Measurements from ENCODE around the gene RASL10B.

RASL10B gene

DNA sequence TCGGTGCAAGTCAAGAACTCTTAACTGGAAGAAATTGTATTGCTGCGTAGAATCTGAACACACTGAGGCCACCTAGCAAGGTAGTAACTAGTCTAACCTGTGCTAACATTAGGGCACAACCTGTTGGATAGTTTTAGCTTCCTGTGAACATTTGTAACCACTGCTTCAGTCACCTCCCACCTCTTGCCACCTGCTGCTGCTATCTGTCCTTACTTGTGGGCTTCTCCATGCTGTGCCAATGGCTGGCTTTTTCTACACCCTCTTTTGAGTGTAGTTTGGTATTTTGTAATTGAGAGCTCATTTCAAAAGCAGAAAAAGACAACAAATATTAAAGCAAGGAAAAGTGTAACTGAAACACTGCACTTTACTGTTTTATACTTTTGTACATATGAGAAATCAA is 7.7 kb upstream of the RASL10B start:
- H3K36me3 ChIP-seq (ENCODE audit: control insufficient read depth, low read depth, low read length), result peaks cover 22% of the 10 kb centered on the region

DNA sequence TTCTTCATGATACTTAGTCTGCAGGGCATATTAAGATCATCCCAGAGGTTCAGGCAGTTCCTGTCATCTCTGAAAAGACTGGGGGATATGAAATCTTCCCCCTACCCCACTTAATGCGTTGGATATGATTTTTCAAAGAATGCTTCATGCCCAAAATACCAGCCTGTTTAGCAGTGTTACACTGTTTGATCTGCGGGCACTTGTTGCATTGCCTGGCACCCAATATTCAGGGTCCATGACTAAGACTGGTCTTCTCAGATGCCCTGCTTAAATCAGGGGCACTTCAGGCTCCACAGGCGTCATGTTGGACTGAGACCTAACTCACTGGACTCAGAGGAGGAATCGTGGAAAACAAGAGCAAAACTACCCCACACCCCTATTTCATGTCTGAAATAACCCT is 6.4 kb upstream of the RASL10B start:
- Histone ChIP-seq H3K27me3 (ENCODE audit: control insufficient read depth, insufficient read depth, low read length) (no peaks in the 10 kb centered on the region), H3K9me3 (ENCODE audit: control insufficient read depth, low read depth, low read length) (no peaks in the 10 kb centered on the region), H3K4me1 (ENCODE audit: control insufficient read depth, low read depth, low read length) (peaks cover 7% of the 10 kb centered on the region), H3K36me3 (ENCODE audit: control insufficient read depth, low read depth, low read length) (peaks cover 22% of the 10 kb centered on the region), H3K27ac (ENCODE audit: low read length) (no peak overlapping the region), H3K4me3 (ENCODE audit: low read length) (no peak overlapping the region), H3K9ac (ENCODE audit: low read length) (no peak overlapping the region)

More for the DNA sequence above, 7.7 kb upstream of the RASL10B start:
- no peaks in the 10 kb centered on the region for H3K27me3 ChIP-seq (ENCODE audit: control insufficient read depth, insufficient read depth, low read length)
- no peak overlapping the region for H3K9ac ChIP-seq (ENCODE audit: low read length)
- H3K27ac ChIP-seq (ENCODE audit: low read length), result no peak overlapping the region
- H3K4me1 ChIP-seq (ENCODE audit: control insufficient read depth, low read depth, low read length), result no peaks in the 10 kb centered on the region
- H3K4me3 ChIP-seq (ENCODE audit: low read length), result no peak overlapping the region
- H3K9me3 ChIP-seq (ENCODE audit: control insufficient read depth, low read depth, low read length), result no peaks in the 10 kb centered on the region

DNA sequence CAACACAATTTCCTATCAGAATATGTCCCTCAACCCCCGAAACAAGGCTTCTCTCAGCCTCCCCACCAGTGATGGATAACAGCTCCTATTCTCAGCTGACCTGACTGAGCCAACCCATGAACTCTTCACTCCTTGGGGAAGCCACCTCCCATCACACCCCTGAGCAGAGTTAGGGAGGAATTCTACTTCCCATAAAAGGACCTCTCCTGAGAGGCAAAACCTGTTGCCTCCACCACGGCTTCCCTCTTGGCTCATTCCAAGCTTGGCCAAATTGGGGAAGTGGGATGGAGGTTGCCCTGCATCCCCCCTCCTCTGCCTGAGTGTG is 5.7 kb upstream of the RASL10B start:
- Histone ChIP-seq H3K36me3 (ENCODE audit: control insufficient read depth, low read depth, low read length) (peaks cover 22% of the 10 kb centered on the region), H3K27ac (ENCODE audit: low read length) (no peak overlapping the region)

GRCh38 chr17:35726127-35726952 is 5.1 kb upstream of the RASL10B start:
- peaks cover 11% of the 10 kb centered on the region for H3K4me1 ChIP-seq (ENCODE audit: control insufficient read depth, low read depth, low read length)
- no peaks in the 10 kb centered on the region for H3K9me3 ChIP-seq (ENCODE audit: control insufficient read depth, low read depth, low read length)
- no peak overlapping the region for H3K4me3 ChIP-seq (ENCODE audit: low read length)
- peaks cover 4% of the 10 kb centered on the region for H3K27me3 ChIP-seq (ENCODE audit: control insufficient read depth, insufficient read depth, low read length)
- no peak overlapping the region for H3K9ac ChIP-seq (ENCODE audit: low read length)
- H3K36me3 ChIP-seq (ENCODE audit: control insufficient read depth, low read depth, low read length), result peaks cover 22% of the 10 kb centered on the region
- no peak overlapping the region for H3K27ac ChIP-seq (ENCODE audit: low read length)

More for the DNA sequence above, 5.7 kb upstream of the RASL10B start:
- Histone ChIP-seq H3K9ac (ENCODE audit: low read length) (no peak overlapping the region), H3K4me3 (ENCODE audit: low read length) (no peak overlapping the region), H3K27me3 (ENCODE audit: control insufficient read depth, insufficient read depth, low read length) (peaks cover 4% of the 10 kb centered on the region), H3K4me1 (ENCODE audit: control insufficient read depth, low read depth, low read length) (peaks cover 7% of the 10 kb centered on the region), H3K9me3 (ENCODE audit: control insufficient read depth, low read depth, low read length) (no peaks in the 10 kb centered on the region)

GRCh38 chr17:35726953-35727460 is 4.4 kb upstream of the RASL10B start:
- Histone ChIP-seq H3K27me3 (ENCODE audit: control insufficient read depth, insufficient read depth, low read length) (peaks cover 4% of the 10 kb centered on the region), H3K36me3 (ENCODE audit: control insufficient read depth, low read depth, low read length) (peaks cover 22% of the 10 kb centered on the region), H3K9ac (ENCODE audit: low read length) (no peak overlapping the region), H3K27ac (ENCODE audit: low read length) (no peak overlapping the region), H3K4me1 (ENCODE audit: control insufficient read depth, low read depth, low read length) (peaks cover 11% of the 10 kb centered on the region), H3K4me3 (ENCODE audit: low read length) (no peak overlapping the region), H3K9me3 (ENCODE audit: control insufficient read depth, low read depth, low read length) (no peaks in the 10 kb centered on the region)

DNA sequence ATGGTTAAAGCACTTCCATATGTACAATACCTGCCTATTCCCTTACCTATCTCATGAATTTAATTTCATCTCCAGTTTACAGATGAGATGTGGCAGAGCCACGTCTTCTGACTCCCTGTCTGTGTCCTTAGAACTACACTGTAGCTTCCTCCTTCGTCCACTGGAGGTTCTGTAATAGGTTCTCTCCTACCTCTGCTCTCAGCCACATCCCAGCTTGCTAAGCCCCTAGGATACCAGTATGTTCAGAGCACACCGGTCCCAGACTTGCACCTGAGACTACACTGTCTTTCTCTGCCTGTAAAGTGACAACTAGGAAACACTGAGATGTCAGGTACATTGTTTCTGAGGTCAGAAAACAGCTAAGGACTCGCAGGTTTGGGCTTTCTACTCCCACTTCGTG is 3.8 kb upstream of the RASL10B start:
- peaks cover 8% of the 10 kb centered on the region for H3K27me3 ChIP-seq (ENCODE audit: control insufficient read depth, insufficient read depth, low read length)
- H3K36me3 ChIP-seq (ENCODE audit: control insufficient read depth, low read depth, low read length), result peaks cover 22% of the 10 kb centered on the region
- H3K9ac ChIP-seq (ENCODE audit: low read length), result no peak overlapping the region
- peaks cover 11% of the 10 kb centered on the region for H3K4me1 ChIP-seq (ENCODE audit: control insufficient read depth, low read depth, low read length)
- no peaks in the 10 kb centered on the region for H3K9me3 ChIP-seq (ENCODE audit: control insufficient read depth, low read depth, low read length)
- no peak overlapping the region for H3K4me3 ChIP-seq (ENCODE audit: low read length)
- no peak overlapping the region for H3K27ac ChIP-seq (ENCODE audit: low read length)

DNA sequence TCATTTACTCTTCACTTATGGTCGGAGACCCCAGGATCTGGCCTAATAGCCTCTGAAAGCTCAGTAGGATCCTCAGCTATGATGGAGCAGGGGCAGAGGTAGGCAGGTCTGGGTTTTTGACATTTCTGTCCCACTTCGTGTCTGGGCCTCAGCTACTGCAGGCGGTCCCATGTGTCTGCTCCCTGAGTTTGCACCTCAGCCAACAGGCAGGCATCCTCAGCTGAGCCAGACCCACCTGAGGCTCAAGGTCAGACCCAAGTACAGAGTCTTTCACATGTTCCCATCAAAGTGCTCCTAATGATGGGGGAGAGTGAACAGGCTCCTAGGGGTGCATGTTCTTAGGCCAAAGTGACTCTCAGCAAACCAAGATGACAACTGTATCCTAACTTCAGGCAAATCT is 2.9 kb upstream of the RASL10B start:
- no peak overlapping the region for H3K9ac ChIP-seq (ENCODE audit: low read length)
- H3K36me3 ChIP-seq (ENCODE audit: control insufficient read depth, low read depth, low read length), result peaks cover 19% of the 10 kb centered on the region
- H3K9me3 ChIP-seq (ENCODE audit: control insufficient read depth, low read depth, low read length), result no peaks in the 10 kb centered on the region
- H3K4me3 ChIP-seq (ENCODE audit: low read length), result no peak overlapping the region
- peaks cover 11% of the 10 kb centered on the region for H3K4me1 ChIP-seq (ENCODE audit: control insufficient read depth, low read depth, low read length)
- peaks cover 8% of the 10 kb centered on the region for H3K27me3 ChIP-seq (ENCODE audit: control insufficient read depth, insufficient read depth, low read length)
- H3K27ac ChIP-seq (ENCODE audit: low read length), result no peak overlapping the region

DNA sequence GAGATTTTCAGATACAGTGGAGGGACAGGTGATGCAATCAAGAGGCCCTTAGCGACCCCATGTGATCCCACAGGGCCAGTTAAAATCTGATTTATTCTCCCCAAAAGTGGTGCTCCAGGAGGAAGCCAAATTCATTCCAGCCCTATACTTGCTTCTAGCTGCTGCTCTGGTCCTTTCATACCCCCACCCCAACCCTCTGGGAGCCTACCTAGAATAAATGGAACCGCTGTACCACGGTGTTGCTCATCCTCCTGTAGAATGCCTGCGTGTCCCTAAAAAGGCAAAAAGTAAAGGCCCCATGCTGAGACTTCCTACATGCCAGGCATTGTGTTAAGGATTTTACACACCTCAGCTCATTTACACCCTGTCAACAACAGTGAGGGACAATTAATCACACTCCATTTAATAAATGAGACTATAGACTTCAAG is 2.0 kb upstream of the RASL10B start:
- no peaks in the 10 kb centered on the region for H3K9me3 ChIP-seq (ENCODE audit: control insufficient read depth, low read depth, low read length)
- peaks cover 8% of the 10 kb centered on the region for H3K27me3 ChIP-seq (ENCODE audit: control insufficient read depth, insufficient read depth, low read length)
- H3K4me1 ChIP-seq (ENCODE audit: control insufficient read depth, low read depth, low read length), result peaks cover 11% of the 10 kb centered on the region
- H3K27ac ChIP-seq (ENCODE audit: low read length), result no peak overlapping the region
- H3K36me3 ChIP-seq (ENCODE audit: control insufficient read depth, low read depth, low read length), result peaks cover 10% of the 10 kb centered on the region
- H3K9ac ChIP-seq (ENCODE audit: low read length), result no peak overlapping the region
- H3K4me3 ChIP-seq (ENCODE audit: low read length), result no peak overlapping the region

- Histone ChIP-seq H3K9me3 (ENCODE audit: control insufficient read depth, low read depth, low read length) (no peaks in the 10 kb centered on the region), H3K9ac (ENCODE audit: low read length) (no peak overlapping the region), H3K4me1 (ENCODE audit: control insufficient read depth, low read depth, low read length) (peaks cover 11% of the 10 kb centered on the region), H3K27me3 (ENCODE audit: control insufficient read depth, insufficient read depth, low read length) (peaks cover 8% of the 10 kb centered on the region), H3K36me3 (ENCODE audit: control insufficient read depth, low read depth, low read length) (peaks cover 2% of the 10 kb centered on the region), H3K4me3 (ENCODE audit: low read length) (no peak overlapping the region), H3K27ac (ENCODE audit: low read length) (no peak overlapping the region)
These were observed 936 bp upstream of the RASL10B start for GRCh38 chr17:35730400-35731005.

DNA sequence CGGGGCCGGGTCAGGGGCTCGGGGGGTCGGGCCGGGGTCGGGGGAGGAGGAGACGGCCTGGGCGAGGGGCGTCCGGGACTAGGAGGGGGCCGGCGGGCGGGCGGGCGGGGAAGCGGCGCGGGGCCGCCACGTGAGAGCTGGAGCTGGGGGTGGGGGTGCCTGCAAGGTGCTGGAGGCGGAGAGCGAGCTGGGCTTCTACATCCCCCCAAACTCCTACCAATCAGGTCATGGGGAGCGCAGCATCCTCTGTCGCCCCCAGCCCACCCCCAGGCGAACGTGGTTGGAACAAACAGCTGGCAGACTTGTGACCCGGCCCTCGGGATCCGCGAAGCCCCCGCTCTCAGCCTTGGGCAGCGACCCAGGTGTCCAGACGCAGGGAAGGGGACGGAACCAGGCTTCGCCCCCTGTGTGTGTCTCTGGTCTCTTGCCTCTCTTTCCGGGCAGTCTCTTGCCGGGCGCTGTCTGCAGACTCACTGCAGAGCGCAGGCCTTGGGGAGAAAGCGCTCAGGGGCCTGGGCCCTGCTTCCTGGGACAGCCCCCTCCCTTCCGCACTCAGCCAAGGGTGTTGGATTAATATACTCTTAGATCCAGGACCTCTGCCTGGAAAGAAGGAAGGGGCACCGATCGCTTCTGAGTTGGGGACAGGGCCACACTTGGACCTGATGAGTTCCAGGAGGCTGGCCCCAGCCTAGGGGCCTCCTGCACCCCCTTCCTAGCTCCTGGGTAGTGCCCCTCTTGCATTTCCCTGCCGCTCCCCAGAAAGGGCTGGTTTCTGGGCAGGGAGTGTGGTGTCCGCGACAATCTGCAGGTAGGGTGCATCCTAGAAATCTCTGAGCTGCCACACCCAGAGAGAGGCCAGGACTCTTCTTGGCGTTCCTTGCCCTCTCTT is 722 bp downstream of the RASL10B start:
- Histone ChIP-seq H3K9ac (ENCODE audit: low read length) (peak overlapping the region; percentile 14), H3K4me1 (ENCODE audit: control insufficient read depth, low read depth, low read length) (peaks cover 11% of the 10 kb centered on the region), H3K4me3 (ENCODE audit: low read length) (peak overlapping the region; percentile 65), H3K27ac (ENCODE audit: low read length) (no peak overlapping the region), H3K36me3 (ENCODE audit: control insufficient read depth, low read depth, low read length) (no peaks in the 10 kb centered on the region), H3K27me3 (ENCODE audit: control insufficient read depth, insufficient read depth, low read length) (peaks cover 8% of the 10 kb centered on the region), H3K9me3 (ENCODE audit: control insufficient read depth, low read depth, low read length) (no peaks in the 10 kb centered on the region)

GRCh38 chr17:35732806-35733136 is 1.3 kb downstream of the RASL10B start:
- no peak overlapping the region for H3K9ac ChIP-seq (ENCODE audit: low read length)
- H3K4me3 ChIP-seq (ENCODE audit: low read length), result peak overlapping the region; percentile 65
- no peaks in the 10 kb centered on the region for H3K9me3 ChIP-seq (ENCODE audit: control insufficient read depth, low read depth, low read length)

More at GRCh38 chr17:35732806-35733136, 1.3 kb downstream of the RASL10B start:
- Histone ChIP-seq H3K4me1 (ENCODE audit: control insufficient read depth, low read depth, low read length) (peaks cover 11% of the 10 kb centered on the region), H3K36me3 (ENCODE audit: control insufficient read depth, low read depth, low read length) (no peaks in the 10 kb centered on the region), H3K27ac (ENCODE audit: low read length) (no peak overlapping the region), H3K27me3 (ENCODE audit: control insufficient read depth, insufficient read depth, low read length) (peaks cover 8% of the 10 kb centered on the region)
